H9 (cell line): ENCODE data around the gene CCSER1. TPM values are rescaled to one million over a fixed set of nuclear protein-coding genes. Genes with fewer than 3 reads are reported as not detected.

Experiments used
- DNase-seq: peaks from one replicate; pipeline ENCODE4 v3.0.0-alpha.2; 2017
- H2AFZ ChIP-seq: one replicate; pipeline ENCODE4 v1.6.1; 2013; ENCODE audit warnings: mild to moderate bottlenecking, low read length, control low read depth, moderate library complexity
- H2AK5ac ChIP-seq: 2 replicates; pipeline ENCODE4 v1.6.1; 2013; ENCODE audit warnings: low read length, control low read depth, mixed read lengths; ENCODE audit not compliant: insufficient read length
- H2BK120ac ChIP-seq: one replicate; pipeline ENCODE4 v1.6.1; 2013; ENCODE audit warnings: low read depth, mild to moderate bottlenecking, low read length, control low read depth, inconsistent platforms; ENCODE audit not compliant: poor library complexity, severe bottlenecking
- H2BK12ac ChIP-seq: 2 replicates; pipeline ENCODE4 v1.6.1; 2013; ENCODE audit warnings: low read length, control low read depth, mixed read lengths, low read depth; ENCODE audit not compliant: insufficient read length
- H2BK15ac ChIP-seq: 2 replicates; pipeline ENCODE4 v1.6.1; 2013; ENCODE audit warnings: low read depth, low read length, control low read depth
- H2BK20ac ChIP-seq: one replicate; pipeline ENCODE4 v1.6.1; 2013; ENCODE audit warnings: low read depth, mild to moderate bottlenecking, low read length, control low read depth, inconsistent platforms; ENCODE audit not compliant: poor library complexity, severe bottlenecking
- H2BK5ac ChIP-seq: 2 replicates; pipeline ENCODE4 v1.6.1; 2013; ENCODE audit warnings: low read length, control low read depth, mixed read lengths; ENCODE audit not compliant: insufficient read length
- H3K14ac ChIP-seq: 2 replicates; pipeline ENCODE4 v1.6.1; 2013; ENCODE audit warnings: low read length, control low read depth; ENCODE audit not compliant: insufficient read depth
- H3K18ac ChIP-seq: 2 replicates; pipeline ENCODE4 v1.6.1; 2013; ENCODE audit warnings: low read depth, mild to moderate bottlenecking, mixed read lengths, low read length, control low read depth; ENCODE audit not compliant: insufficient read length
- H3K23ac ChIP-seq: 2 replicates; pipeline ENCODE4 v1.6.1; 2013; ENCODE audit warnings: low read length, control low read depth, mixed read lengths, low read depth; ENCODE audit not compliant: insufficient read length
- H3K23me2 ChIP-seq: 2 replicates; pipeline ENCODE4 v1.6.1; 2013; ENCODE audit warnings: low read depth, mild to moderate bottlenecking, mixed read lengths, low read length, control low read depth; ENCODE audit not compliant: insufficient read length, poor library complexity, severe bottlenecking
- H3K27ac ChIP-seq: 2 replicates; pipeline ENCODE4 v1.5.1; 2013; ENCODE audit warnings: low read length, control low read depth, mixed read lengths, low read depth; ENCODE audit not compliant: insufficient read length
- H3K27me3 ChIP-seq: 2 replicates; pipeline ENCODE4 v1.6.1; 2013; ENCODE audit warnings: low read length, control low read depth, inconsistent platforms; ENCODE audit not compliant: insufficient read depth
- H3K4ac ChIP-seq: 2 replicates; pipeline ENCODE4 v1.6.1; 2013; ENCODE audit warnings: low read depth, mild to moderate bottlenecking, control low read depth, inconsistent platforms, low read length, moderate library complexity
- H3K4me1 ChIP-seq: 2 replicates; pipeline ENCODE4 v1.6.1; 2013; ENCODE audit warnings: low read length, control low read depth, inconsistent platforms; ENCODE audit not compliant: insufficient read depth
- H3K4me2 ChIP-seq: 2 replicates; pipeline ENCODE4 v1.6.1; 2013; ENCODE audit warnings: low read length, control low read depth, mixed read lengths; ENCODE audit not compliant: insufficient read length, insufficient read depth
- H3K56ac ChIP-seq: 2 replicates; pipeline ENCODE4 v1.6.1; 2013; ENCODE audit warnings: low read depth, mild to moderate bottlenecking, mixed read lengths, low read length, control low read depth; ENCODE audit not compliant: insufficient read length
- H3K79me1 ChIP-seq: 2 replicates; pipeline ENCODE4 v1.6.1; 2013; ENCODE audit warnings: low read depth, mild to moderate bottlenecking, moderate library complexity, low read length, control low read depth, inconsistent platforms; ENCODE audit not compliant: insufficient read depth, poor library complexity, severe bottlenecking
- H3K79me2 ChIP-seq: 2 replicates; pipeline ENCODE4 v1.6.1; 2013; ENCODE audit warnings: low read length, control low read depth, inconsistent platforms; ENCODE audit not compliant: insufficient read depth
- H3K9ac ChIP-seq: 2 replicates; pipeline ENCODE4 v1.6.1; 2013; ENCODE audit warnings: low read length, control low read depth, mixed read lengths; ENCODE audit not compliant: insufficient read length; ENCODE audit errors: extremely low read depth
- H3K9me3 ChIP-seq: one replicate; pipeline ENCODE4 v1.6.1; 2013; ENCODE audit warnings: low read depth, low read length, inconsistent platforms; ENCODE audit not compliant: control insufficient read depth
- H3T11ph ChIP-seq: one replicate; pipeline ENCODE4 v1.6.1; 2013; ENCODE audit warnings: mild to moderate bottlenecking, low read length, control low read depth, inconsistent platforms
- H4K20me1 ChIP-seq: one replicate; pipeline ENCODE4 v1.6.1; 2013; ENCODE audit not compliant: control insufficient read depth, insufficient read length, insufficient read depth
- H4K5ac ChIP-seq: 2 replicates; pipeline ENCODE4 v1.6.1; 2013; ENCODE audit warnings: low read depth, mild to moderate bottlenecking, mixed read lengths, low read length, control low read depth; ENCODE audit not compliant: insufficient read length
- H4K8ac ChIP-seq: replicated peaks from 2 replicates; pipeline ENCODE4 v1.6.1; 2013; ENCODE audit warnings: low read length, control low read depth, mixed read lengths, low read depth; ENCODE audit not compliant: insufficient read length
- H4K91ac ChIP-seq: 2 replicates; pipeline ENCODE4 v1.6.1; 2013; ENCODE audit warnings: low read depth, mild to moderate bottlenecking, moderate library complexity, mixed read lengths, low read length, control low read depth; ENCODE audit not compliant: insufficient read length
- H3K27ac Mint-ChIP-seq, 3 experiments: 2 replicates in 2 of 3; 3 replicates in 1 of 3; pipeline ENCODE4 v1.8.0; 2020 to 2021; ENCODE audit warnings: mixed read lengths in 3 of 3, mild to moderate bottlenecking in 1 of 3, moderate library complexity in 1 of 3
- H3K27me3 Mint-ChIP-seq: 2 replicates; pipeline ENCODE4 v1.8.0; 2021; ENCODE audit warnings: low read depth, mild to moderate bottlenecking, moderate library complexity, mixed read lengths
- H3K36me3 Mint-ChIP-seq, 3 experiments: 2 replicates in 2 of 3; 3 replicates in 1 of 3; pipeline ENCODE4 v1.8.0; 2020 to 2021; ENCODE audit warnings: low read depth in 3 of 3, mixed read lengths in 3 of 3; ENCODE audit not compliant: insufficient read depth in 1 of 3
- H3K4me1 Mint-ChIP-seq, 2 experiments: 2 replicates each; pipeline ENCODE4 v1.8.0; 2020; ENCODE audit warnings: mixed read lengths in 2 of 2
- H3K4me3 Mint-ChIP-seq, 2 experiments: 2 replicates in 1 of 2; 3 replicates in 1 of 2; pipeline ENCODE4 v1.8.0; 2020 to 2021; ENCODE audit warnings: mild to moderate bottlenecking in 2 of 2, mixed read lengths in 2 of 2, moderate library complexity in 1 of 2
- H3K9me3 Mint-ChIP-seq, 2 experiments: 2 replicates in 1 of 2; 3 replicates in 1 of 2; pipeline ENCODE4 v1.8.0; 2020; ENCODE audit warnings: mild to moderate bottlenecking in 2 of 2, mixed read lengths in 2 of 2, moderate library complexity in 1 of 2
- CTCF ChIP-seq: fragments of 200-600 bp; sonication (generic); conservative IDR thresholded peaks from 3 replicates; pipeline ENCODE4 v1.8.0; 2021; ENCODE audit warnings: antibody characterized with exemption, mild to moderate bottlenecking
- total RNA-seq: library from RNA; stranded (reverse); gene quantifications from 2 replicates; pipeline ENCODE4 v1.2.1, GENCODE V29; 2021

CCSER1 gene
- total RNA-seq, 1 experiment from 2014 or later = 0.37 TPM

DNA sequence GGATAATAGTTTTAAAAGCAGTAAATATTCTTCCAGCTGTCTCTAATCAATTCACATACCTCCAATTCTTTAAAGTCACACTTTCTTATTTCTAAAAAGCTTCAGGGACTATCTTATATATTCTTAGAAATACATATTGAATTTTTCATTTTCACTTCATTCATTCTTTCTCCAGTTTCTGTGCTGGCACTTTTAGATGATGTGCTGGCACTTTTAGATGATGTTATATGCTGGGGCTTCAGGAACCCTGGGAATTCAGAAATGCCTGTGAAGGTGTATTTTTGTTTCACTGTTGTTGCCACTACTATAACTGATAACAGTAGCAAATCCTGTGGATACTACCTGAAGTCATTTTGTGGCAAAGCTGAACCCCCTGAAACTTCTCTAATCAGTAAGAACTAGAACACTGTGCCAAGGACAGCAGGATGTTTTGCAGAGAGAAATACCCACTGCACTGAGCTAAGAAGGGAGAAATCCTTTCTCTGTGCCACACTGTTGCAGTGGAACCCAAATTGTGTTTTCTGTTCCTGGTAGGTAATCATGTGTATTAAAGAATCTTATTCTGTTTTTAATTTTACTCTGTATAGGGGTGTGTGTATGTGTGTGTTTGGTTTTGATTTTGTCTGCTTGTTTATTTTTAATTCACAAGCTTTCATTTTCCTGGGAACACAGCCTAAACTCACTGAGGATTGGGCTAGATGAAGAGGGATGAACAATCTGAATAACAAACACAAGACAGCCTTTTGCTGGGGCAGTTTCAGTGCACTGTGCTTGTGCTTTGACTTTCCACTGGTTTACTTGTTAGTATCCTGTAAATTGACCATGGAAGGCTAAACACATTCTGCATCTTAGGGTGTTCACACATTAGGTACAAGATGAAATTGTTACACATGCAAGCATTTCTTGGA lies 898.3 kb downstream of the CCSER1 start:
- no peaks in the 10 kb centered on the region for H3K9me3 ChIP-seq
- no peak for DNase-seq
- peaks cover 0 to 5% (median 0%) of the 10 kb centered on the region in 3 experiments; a peak in 2 of 7 replicates for H3K36me3 Mint-ChIP-seq
- peaks cover 0 to 2% of the 10 kb centered on the region in 2 experiments; a peak in 2 of 5 replicates for H3K9me3 Mint-ChIP-seq
- no peak overlapping the region for H3T11ph ChIP-seq
- H4K5ac ChIP-seq = no peak overlapping the region
- no peak overlapping the region for H3K14ac ChIP-seq
- no peak overlapping the region for H3K56ac ChIP-seq
- peak overlapping the region in 2 of 3 experiments; percentile 15 to 42; a peak in 3 of 7 replicates for H3K27ac Mint-ChIP-seq
- H3K79me1 ChIP-seq = no peaks in the 10 kb centered on the region
- no peak overlapping the region for H3K4ac ChIP-seq
- H2BK120ac ChIP-seq = no peak overlapping the region
- H3K79me2 ChIP-seq = no peaks in the 10 kb centered on the region
- no peak overlapping the region for H2BK15ac ChIP-seq
- no peak overlapping the region for H2AK5ac ChIP-seq
- no peak overlapping the region for H4K91ac ChIP-seq
- no peak for TF ChIP-seq CTCF
- H3K27me3 ChIP-seq = no peaks in the 10 kb centered on the region
- H3K4me1 ChIP-seq = no peaks in the 10 kb centered on the region
- no peak overlapping the region for H3K18ac ChIP-seq
- no peak overlapping the region for H2AFZ ChIP-seq
- H3K4me1 Mint-ChIP-seq = peaks cover 9% of the 10 kb centered on the region in 2 experiments
- no peak overlapping the region for H2BK12ac ChIP-seq
- H3K27ac ChIP-seq = no peak overlapping the region
- no peak overlapping the region for H3K4me2 ChIP-seq
- H3K27me3 Mint-ChIP-seq = no peaks in the 10 kb centered on the region
- H2BK20ac ChIP-seq = no peak overlapping the region
- H4K8ac ChIP-seq = no peak overlapping the region
- H3K4me3 Mint-ChIP-seq = no peak overlapping the region
- no peaks in the 10 kb centered on the region for H4K20me1 ChIP-seq
- H3K23me2 ChIP-seq = no peaks in the 10 kb centered on the region
- H2BK5ac ChIP-seq = no peak overlapping the region
- H3K9ac ChIP-seq = no peak overlapping the region
- no peak overlapping the region for H3K23ac ChIP-seq
